ENCODE results near the gene ADAMTSL2. TPM values are rescaled to one million over a fixed set of nuclear protein-coding genes. Genes with fewer than 3 reads are reported as not detected.

The ADAMTSL2 gene
- total and polyA plus RNA-seq, 5 donors from 2014 or later, result not detected

DNA sequence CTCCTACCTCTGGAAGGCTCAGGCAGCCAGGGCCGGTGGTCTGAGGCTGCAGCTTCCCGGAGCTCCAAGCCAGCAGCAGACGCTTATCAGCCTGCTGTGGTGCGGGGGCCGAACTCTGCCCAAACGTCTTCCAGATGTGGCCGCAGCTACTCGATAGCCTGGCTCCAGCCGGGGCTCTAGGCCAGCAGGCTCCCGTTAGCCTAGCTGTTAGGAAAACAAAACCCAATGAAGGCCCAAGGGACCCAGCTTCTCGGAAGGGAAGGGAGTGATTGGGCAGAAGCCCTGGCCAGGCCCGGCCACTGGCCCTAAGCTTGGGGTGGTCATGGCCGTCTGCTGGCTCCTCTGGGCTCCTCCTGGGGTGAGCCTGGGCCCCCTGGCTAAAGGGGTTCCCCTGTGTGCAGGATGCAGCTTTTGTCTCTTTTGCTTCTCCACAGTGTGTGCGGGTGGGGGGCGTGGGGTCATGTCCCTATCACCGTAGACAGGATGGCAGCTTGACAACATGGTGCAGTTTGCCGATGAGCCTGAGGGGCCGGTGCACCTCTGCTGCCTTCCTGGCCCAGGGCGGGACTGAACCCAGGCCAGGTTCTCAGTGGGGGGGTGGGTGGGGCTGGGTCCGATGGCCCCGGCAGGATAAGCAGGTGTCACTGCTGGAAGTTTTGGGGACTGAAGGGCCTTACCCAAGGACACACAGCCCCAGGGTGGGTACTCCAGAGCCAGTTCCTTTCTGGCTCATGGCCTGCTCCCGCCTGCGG is 28.4 kb upstream of the ADAMTSL2 start:
- ATAC-seq (ENCODE audit: low read depth in 2 of 2) (no peak), DNase-seq (no peak)
- H3K9me3 ChIP-seq (ENCODE audit: control insufficient read depth in 2 of 2, low read length in 2 of 2), result peaks cover 15 to 16% of the 10 kb centered on the region in 2 experiments
- H3K36me3 Mint-ChIP-seq, result peaks cover 5% of the 10 kb centered on the region
- peaks cover 0 to 20% (median 3%) of the 10 kb centered on the region in 7 donors for H3K9me3 Mint-ChIP-seq
- H3K36me3 ChIP-seq (ENCODE audit: control insufficient read depth, insufficient read depth, low read length), result no peaks in the 10 kb centered on the region
- no peak overlapping the region for H3K4me3 ChIP-seq (ENCODE audit: low read depth, low read length)
- H3K27ac ChIP-seq (ENCODE audit: insufficient read depth, low read length, poor library complexity, severe bottlenecking), result no peak overlapping the region
- peaks cover 18% of the 10 kb centered on the region for H3K4me1 ChIP-seq (ENCODE audit: control insufficient read depth, insufficient read depth, low read length, poor library complexity, severe bottlenecking)
- peaks cover 0 to 31% (median 8%) of the 10 kb centered on the region in 4 donors for H3K4me1 Mint-ChIP-seq
- no peaks in the 10 kb centered on the region for H3K27me3 ChIP-seq (ENCODE audit: control insufficient read depth, insufficient read depth, low read length)
- H3K4me3 Mint-ChIP-seq, result no peak overlapping the region
- H3K27me3 Mint-ChIP-seq, result peaks cover 7% of the 10 kb centered on the region
- H3K27ac Mint-ChIP-seq, result no peak overlapping the region

DNA sequence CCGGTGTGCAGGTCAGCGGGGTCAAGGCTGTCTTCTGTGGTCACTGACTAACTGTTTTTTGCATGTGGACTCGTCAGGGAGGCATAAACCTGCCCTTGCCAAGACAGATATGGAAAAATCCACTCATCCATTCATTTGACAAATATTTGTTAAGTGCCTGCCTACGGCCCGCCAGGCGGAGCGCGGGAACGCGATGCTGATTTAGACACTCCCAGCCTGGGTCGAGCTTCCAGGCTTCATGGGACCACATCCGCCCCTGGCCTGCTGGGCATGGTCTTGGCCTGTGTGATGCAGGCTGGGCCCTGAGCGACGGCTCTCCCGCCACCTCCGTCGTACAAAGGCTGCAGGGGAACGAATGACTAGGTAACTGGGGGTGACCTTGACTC is 27.9 kb upstream of the ADAMTSL2 start:
- H3K4me1 Mint-ChIP-seq, result peaks cover 0 to 31% (median 8%) of the 10 kb centered on the region in 4 donors

DNA sequence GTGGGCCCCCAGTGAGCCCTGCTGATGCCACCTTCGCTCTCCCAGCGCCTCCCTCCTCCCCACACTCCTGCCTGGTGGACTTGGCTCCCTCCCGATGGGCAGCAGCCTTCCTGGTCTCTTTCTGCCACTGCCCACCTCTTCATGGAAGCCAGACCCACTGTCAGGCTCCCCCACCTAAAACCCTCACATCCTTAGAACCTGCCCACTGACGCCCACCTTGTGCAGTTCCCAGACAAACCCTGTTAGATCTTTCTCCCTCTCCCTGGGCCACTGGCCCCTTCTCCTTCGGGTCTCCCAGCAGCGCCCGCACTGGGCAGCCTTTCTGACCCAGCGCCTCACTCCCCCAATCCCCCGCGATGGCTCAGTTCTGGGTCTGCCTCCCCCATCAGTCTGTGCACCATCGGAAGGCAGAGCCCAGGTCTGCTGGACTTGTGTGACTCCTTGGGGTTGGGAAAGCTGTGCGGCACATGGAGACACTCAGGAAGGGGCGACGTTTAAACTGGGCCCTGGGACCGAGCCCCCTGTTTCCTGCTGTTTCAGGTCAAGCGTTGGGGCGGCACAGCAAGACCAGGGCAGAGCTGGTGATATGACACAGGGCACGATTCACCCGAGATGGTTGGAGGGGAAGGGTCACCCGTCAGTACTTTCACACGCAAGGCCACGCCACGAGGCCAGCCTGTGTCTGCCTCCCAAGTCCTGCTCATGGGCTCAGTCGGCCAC is 27.1 kb upstream of the ADAMTSL2 start:
- DNase-seq (no peak), ATAC-seq (ENCODE audit: low read depth in 2 of 2) (no peak)
- H3K27me3 ChIP-seq (ENCODE audit: control insufficient read depth, insufficient read depth, low read length), result no peaks in the 10 kb centered on the region
- peaks cover 0 to 31% (median 8%) of the 10 kb centered on the region in 4 donors for H3K4me1 Mint-ChIP-seq
- H3K4me3 ChIP-seq (ENCODE audit: low read depth, low read length), result no peak overlapping the region
- H3K9me3 Mint-ChIP-seq, result peaks cover 0 to 7% (median 1%) of the 10 kb centered on the region in 7 donors
- H3K9me3 ChIP-seq (ENCODE audit: control insufficient read depth in 2 of 2, low read length in 2 of 2), result peaks cover 2 to 3% of the 10 kb centered on the region in 2 experiments
- peaks cover 2% of the 10 kb centered on the region for H3K36me3 Mint-ChIP-seq
- H3K36me3 ChIP-seq (ENCODE audit: control insufficient read depth, insufficient read depth, low read length), result no peaks in the 10 kb centered on the region
- H3K27me3 Mint-ChIP-seq, result peaks cover under 1% of the 10 kb centered on the region
- H3K27ac ChIP-seq (ENCODE audit: insufficient read depth, low read length, poor library complexity, severe bottlenecking), result no peak overlapping the region
- H3K4me1 ChIP-seq (ENCODE audit: control insufficient read depth, insufficient read depth, low read length, poor library complexity, severe bottlenecking), result peaks cover 18% of the 10 kb centered on the region
- H3K27ac Mint-ChIP-seq, result peak overlapping the region; percentile 73 to 97 (median 93)
- H3K4me3 Mint-ChIP-seq, result no peak overlapping the region

More for the DNA sequence above, 27.9 kb upstream of the ADAMTSL2 start:
- Histone ChIP-seq H3K4me1 (ENCODE audit: control insufficient read depth, insufficient read depth, low read length, poor library complexity, severe bottlenecking) (peaks cover 18% of the 10 kb centered on the region), H3K9me3 (ENCODE audit: control insufficient read depth in 2 of 2, low read length in 2 of 2) (peaks cover 10% of the 10 kb centered on the region in 2 experiments), H3K27ac (ENCODE audit: insufficient read depth, low read length, poor library complexity, severe bottlenecking) (no peak overlapping the region), H3K27me3 (ENCODE audit: control insufficient read depth, insufficient read depth, low read length) (no peaks in the 10 kb centered on the region), H3K36me3 (ENCODE audit: control insufficient read depth, insufficient read depth, low read length) (no peaks in the 10 kb centered on the region), H3K4me3 (ENCODE audit: low read depth, low read length) (no peak overlapping the region)
- H3K36me3 Mint-ChIP-seq, result peaks cover 5% of the 10 kb centered on the region
- H3K27me3 Mint-ChIP-seq, result peaks cover 7% of the 10 kb centered on the region
- DNase-seq (no peak), ATAC-seq (ENCODE audit: low read depth in 2 of 2) (no peak)
- no peak overlapping the region for H3K4me3 Mint-ChIP-seq
- peaks cover 0 to 15% (median 3%) of the 10 kb centered on the region in 7 donors for H3K9me3 Mint-ChIP-seq
- H3K27ac Mint-ChIP-seq, result no peak overlapping the region

GRCh38 chr9:133508046-133508445 is 26.5 kb upstream of the ADAMTSL2 start:
- peaks cover 0 to 4% (median 0%) of the 10 kb centered on the region in 7 donors for H3K9me3 Mint-ChIP-seq
- Histone ChIP-seq H3K27me3 (ENCODE audit: control insufficient read depth, insufficient read depth, low read length) (no peaks in the 10 kb centered on the region), H3K36me3 (ENCODE audit: control insufficient read depth, insufficient read depth, low read length) (no peaks in the 10 kb centered on the region), H3K4me3 (ENCODE audit: low read depth, low read length) (no peak overlapping the region), H3K27ac (ENCODE audit: insufficient read depth, low read length, poor library complexity, severe bottlenecking) (no peak overlapping the region), H3K9me3 (ENCODE audit: control insufficient read depth in 2 of 2, low read length in 2 of 2) (no peaks in the 10 kb centered on the region), H3K4me1 (ENCODE audit: control insufficient read depth, insufficient read depth, low read length, poor library complexity, severe bottlenecking) (peaks cover 18% of the 10 kb centered on the region)
- H3K4me1 Mint-ChIP-seq, result peaks cover 0 to 31% (median 8%) of the 10 kb centered on the region in 4 donors
- H3K27ac Mint-ChIP-seq, result peak overlapping the region; percentile 93 to 97 (median 96)
- no peaks in the 10 kb centered on the region for H3K27me3 Mint-ChIP-seq
- no peak for DNase-seq
- ATAC-seq (ENCODE audit: low read depth in 2 of 2), result no peak
- peak overlapping the region in 2 of 4 donors; percentile 15 to 29 for H3K4me3 Mint-ChIP-seq
- H3K36me3 Mint-ChIP-seq, result no peaks in the 10 kb centered on the region

DNA sequence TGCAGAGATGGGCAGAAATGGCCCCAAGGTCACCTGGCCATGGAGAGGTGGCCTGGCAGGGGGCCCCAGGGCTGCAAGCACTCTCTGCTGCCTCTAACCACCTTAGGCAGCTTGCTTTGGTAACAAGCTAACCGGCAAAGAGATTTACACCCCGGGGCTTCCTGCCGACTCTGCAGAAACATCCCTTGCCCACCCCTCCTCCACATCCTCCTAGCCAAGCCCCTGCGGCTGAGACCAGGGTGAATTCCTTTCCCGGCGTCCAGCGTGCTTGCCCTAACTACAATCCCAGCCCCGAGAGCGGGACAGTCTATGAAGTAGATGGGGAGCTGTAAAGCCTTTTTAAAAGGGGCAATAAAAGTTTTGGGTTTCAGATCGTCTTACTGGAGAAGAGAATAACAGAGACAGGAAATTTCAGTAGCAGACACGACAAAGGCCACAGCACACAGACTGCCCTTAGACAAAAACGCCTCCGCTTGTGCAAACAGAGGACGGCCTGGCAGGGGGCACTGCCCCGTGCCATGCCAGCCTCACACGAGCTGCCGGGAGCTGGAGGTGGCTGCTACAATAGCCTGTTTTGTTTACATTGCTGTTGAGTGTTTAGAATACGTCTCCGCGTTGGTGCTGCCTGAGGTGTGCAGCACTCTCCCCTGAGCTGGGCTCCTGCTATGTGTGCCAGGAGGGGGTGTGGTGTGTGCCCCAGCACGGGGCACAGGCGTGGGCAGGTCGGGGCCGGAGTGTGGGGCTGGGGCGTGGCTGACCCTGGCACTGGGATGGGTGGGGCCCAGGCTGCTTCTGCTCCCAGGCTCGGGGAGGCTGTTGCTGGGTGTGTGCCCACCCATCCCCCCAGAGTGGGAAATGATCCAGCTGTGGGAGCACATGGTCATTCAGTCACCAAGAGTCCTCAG is 25.1 kb upstream of the ADAMTSL2 start:
- Histone ChIP-seq H3K9me3 (ENCODE audit: control insufficient read depth in 2 of 2, low read length in 2 of 2) (no peaks in the 10 kb centered on the region), H3K4me1 (ENCODE audit: control insufficient read depth, insufficient read depth, low read length, poor library complexity, severe bottlenecking) (peaks cover 18% of the 10 kb centered on the region), H3K36me3 (ENCODE audit: control insufficient read depth, insufficient read depth, low read length) (no peaks in the 10 kb centered on the region), H3K27me3 (ENCODE audit: control insufficient read depth, insufficient read depth, low read length) (no peaks in the 10 kb centered on the region), H3K27ac (ENCODE audit: insufficient read depth, low read length, poor library complexity, severe bottlenecking) (peak overlapping the region; percentile 53), H3K4me3 (ENCODE audit: low read depth, low read length) (peak overlapping the region; percentile 64)
- Mint-ChIP-seq H3K27ac (peak overlapping the region; percentile 90 to 96 (median 93)), H3K4me3 (peak overlapping the region; percentile 41 to 92 (median 89)), H3K4me1 (peaks cover 0 to 31% (median 8%) of the 10 kb centered on the region in 4 donors), H3K27me3 (no peaks in the 10 kb centered on the region), H3K9me3 (no peaks in the 10 kb centered on the region), H3K36me3 (no peaks in the 10 kb centered on the region)
- peak in 2 of 3 donors; percentile 41 to 74 for DNase-seq
- peak; percentile 72 to 76 for ATAC-seq (ENCODE audit: low read depth in 2 of 2)

- Histone ChIP-seq H3K27ac (ENCODE audit: insufficient read depth, low read length, poor library complexity, severe bottlenecking) (no peak overlapping the region), H3K9me3 (ENCODE audit: control insufficient read depth in 2 of 2, low read length in 2 of 2) (no peaks in the 10 kb centered on the region), H3K27me3 (ENCODE audit: control insufficient read depth, insufficient read depth, low read length) (no peaks in the 10 kb centered on the region), H3K4me3 (ENCODE audit: low read depth, low read length) (no peak overlapping the region), H3K4me1 (ENCODE audit: control insufficient read depth, insufficient read depth, low read length, poor library complexity, severe bottlenecking) (peaks cover 18% of the 10 kb centered on the region), H3K36me3 (ENCODE audit: control insufficient read depth, insufficient read depth, low read length) (no peaks in the 10 kb centered on the region)
- no peaks in the 10 kb centered on the region for H3K36me3 Mint-ChIP-seq
- DNase-seq (no peak), ATAC-seq (ENCODE audit: low read depth in 2 of 2) (no peak)
- H3K9me3 Mint-ChIP-seq, result no peaks in the 10 kb centered on the region
- H3K27me3 Mint-ChIP-seq, result no peaks in the 10 kb centered on the region
- peak overlapping the region in 2 of 3 donors; percentile 71 to 93 for H3K27ac Mint-ChIP-seq
- no peak overlapping the region for H3K4me3 Mint-ChIP-seq
- peaks cover 0 to 31% (median 8%) of the 10 kb centered on the region in 4 donors for H3K4me1 Mint-ChIP-seq
These were observed 23.5 kb upstream of the ADAMTSL2 start for GRCh38 chr9:133510926-133511505.

- no peak for ATAC-seq (ENCODE audit: low read depth in 2 of 2)
- no peak for DNase-seq
- no peak overlapping the region for H3K4me3 Mint-ChIP-seq
- Histone ChIP-seq H3K4me1 (ENCODE audit: control insufficient read depth, insufficient read depth, low read length, poor library complexity, severe bottlenecking) (peaks cover 18% of the 10 kb centered on the region), H3K27me3 (ENCODE audit: control insufficient read depth, insufficient read depth, low read length) (no peaks in the 10 kb centered on the region), H3K4me3 (ENCODE audit: low read depth, low read length) (no peak overlapping the region), H3K9me3 (ENCODE audit: control insufficient read depth in 2 of 2, low read length in 2 of 2) (no peaks in the 10 kb centered on the region), H3K36me3 (ENCODE audit: control insufficient read depth, insufficient read depth, low read length) (no peaks in the 10 kb centered on the region), H3K27ac (ENCODE audit: insufficient read depth, low read length, poor library complexity, severe bottlenecking) (no peak overlapping the region)
- no peaks in the 10 kb centered on the region for H3K36me3 Mint-ChIP-seq
- no peaks in the 10 kb centered on the region for H3K9me3 Mint-ChIP-seq
- H3K27ac Mint-ChIP-seq, result no peak overlapping the region
- peaks cover 0 to 31% (median 8%) of the 10 kb centered on the region in 4 donors for H3K4me1 Mint-ChIP-seq
- no peaks in the 10 kb centered on the region for H3K27me3 Mint-ChIP-seq
These were observed 22.9 kb upstream of the ADAMTSL2 start for GRCh38 chr9:133511607-133512006.

Measured in CD4-positive, CD25-positive, alpha-beta regulatory T cell (primary cell).